Activated naive CD4-positive, alpha-beta T cell treated with anti-CD3 and anti-CD28 coated beads for 36 hours (primary cell): ENCODE measurements around the gene CA7. TPM values are rescaled to one million over a fixed set of nuclear protein-coding genes. Genes with fewer than 3 reads are reported as not detected.
A peak's percentile ranks its signal among the peaks of the same experiment; 100 is the strongest.

Experiments
- CTCF ChIA-PET: fragments of 350-600 bp; sonication (Branson Sonifier 250); formaldehyde crosslinking; loops from one replicate; lab custom pipeline; 2021; ENCODE audit warnings: antibody characterized with exemption; lab: Charles Lee
- DNase-seq: peaks from one replicate; pipeline ENCODE4 v3.0.0-alpha.2; 2020
- H3K27ac Mint-ChIP-seq: one replicate; pipeline ENCODE4 v1.8.0; 2021; ENCODE audit warnings: mild to moderate bottlenecking, mixed read lengths
- H3K27me3 Mint-ChIP-seq: one replicate; pipeline ENCODE4 v1.8.0; 2021; ENCODE audit warnings: low read depth, mixed read lengths
- H3K36me3 Mint-ChIP-seq: one replicate; pipeline ENCODE4 v1.8.0; 2021; ENCODE audit warnings: low read depth, mixed read lengths
- H3K4me1 Mint-ChIP-seq: one replicate; pipeline ENCODE4 v1.8.0; 2021; ENCODE audit warnings: low read depth, mixed read lengths
- H3K4me3 Mint-ChIP-seq: one replicate; pipeline ENCODE4 v1.8.0; 2021; ENCODE audit warnings: mild to moderate bottlenecking, moderate library complexity, mixed read lengths
- H3K9me3 Mint-ChIP-seq: one replicate; pipeline ENCODE4 v1.8.0; 2021; ENCODE audit warnings: mixed read lengths
- intact Hi-C: fragments of 100-400 bp; cut with micrococcal nuclease; formaldehyde crosslinking; loops from one replicate; pipeline ENCODE4 v1.15.1; 2023
- total RNA-seq, 2 experiments: library from RNA; stranded (reverse); gene quantifications; one replicate each; pipeline ENCODE4 v1.2.3, GENCODE V29; 2021

The CA7 gene
- total RNA-seq, 2 experiments from 2014 or later: not detected

DNA sequence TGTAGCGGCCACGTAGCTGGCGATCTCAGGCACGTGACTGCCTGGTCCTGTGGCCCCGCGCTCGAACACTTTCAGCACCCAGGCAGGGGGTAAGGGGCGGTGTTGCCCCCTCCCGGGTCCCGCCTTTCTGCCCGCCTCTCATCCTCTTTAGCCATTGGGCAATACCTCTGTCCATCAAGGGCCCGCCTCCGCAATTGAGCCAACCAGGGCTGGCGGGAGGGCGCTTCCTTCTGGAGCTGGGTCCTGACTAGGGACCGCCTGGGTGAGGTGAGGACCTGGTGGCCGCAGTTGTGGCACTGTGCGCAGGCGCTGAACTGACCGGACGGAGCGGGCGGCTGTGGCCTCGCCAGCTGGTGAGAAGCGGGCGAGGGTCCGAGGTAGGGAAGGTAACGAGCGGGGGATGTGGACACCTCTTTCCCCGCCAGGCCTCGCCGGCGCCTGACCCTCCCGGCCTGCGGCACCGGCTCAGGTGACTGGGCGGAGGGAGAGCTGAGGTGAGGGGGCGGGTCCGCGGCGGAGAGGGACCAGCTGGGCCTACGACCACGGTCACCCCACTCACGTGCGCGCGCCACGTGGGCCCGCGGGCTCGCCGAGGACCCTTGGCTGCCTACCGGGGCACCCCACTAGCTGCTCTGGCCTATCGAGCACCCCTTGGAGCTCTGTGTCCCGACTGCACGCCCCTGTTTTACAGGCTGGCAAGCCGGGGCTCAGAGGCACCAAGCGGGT lies 36.2 kb downstream of the CA7 start, which contains the start of gene PDP2:
Gene PDP2, plus strand, starts transcription at position 228 of the 726 bp plus-strand sequence. CDS start 3,770 bp downstream, outside the sequence.
- peaks cover 2% of the 10 kb centered on the region for H3K9me3 Mint-ChIP-seq
- H3K4me3 Mint-ChIP-seq: peak within 1 kb of the TSS; percentile 97
- DNase-seq: peak; percentile 96
- H3K4me1 Mint-ChIP-seq: peaks cover 51% of the 10 kb centered on the region
- H3K36me3 Mint-ChIP-seq: peaks cover 12% of the 10 kb centered on the region
- peak within 1 kb of the TSS; percentile 87 for H3K27ac Mint-ChIP-seq
- CTCF ChIA-PET: interaction anchor here (0.9 to 3.8 kb wide), 11 partner anchors 9 to 129 kb away, joined by 3 to 32 read pairs (median 4); partner anchors contain the start of genes DYNC1LI2 and NAE1
- no peaks in the 10 kb centered on the region for H3K27me3 Mint-ChIP-seq
- intact Hi-C loops: no loop called here

DNA sequence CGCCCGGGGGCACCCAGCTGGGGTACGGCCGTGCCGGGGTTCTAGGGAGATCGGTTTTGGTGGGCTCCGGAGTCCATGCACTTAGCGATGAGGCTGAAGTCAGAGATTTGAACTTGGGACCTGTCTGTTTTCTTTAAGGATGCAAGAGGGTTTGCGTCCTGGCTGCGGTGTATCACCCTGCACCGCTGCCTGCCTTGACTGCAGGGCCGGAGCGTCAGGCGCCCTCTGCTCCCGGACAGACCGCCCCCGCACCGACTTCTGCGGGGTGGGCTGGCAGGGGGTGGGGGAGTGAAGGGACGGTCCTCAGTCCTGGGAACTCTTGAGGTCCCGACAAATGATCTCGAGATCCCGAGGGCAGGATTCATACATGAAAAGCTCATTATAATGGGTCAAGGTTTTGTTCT lies 36.8 kb downstream of the CA7 start:
- peak; percentile 29 for DNase-seq
- H3K27ac Mint-ChIP-seq: no peak overlapping the region
- CTCF ChIA-PET: interaction anchor here (0.9 to 3.8 kb wide), 13 partner anchors 10 to 155 kb away, joined by 3 to 32 read pairs (median 4); partner anchors contain the start of genes DYNC1LI2, NAE1 and RRAD
- no peaks in the 10 kb centered on the region for H3K27me3 Mint-ChIP-seq
- peaks cover 2% of the 10 kb centered on the region for H3K9me3 Mint-ChIP-seq
- intact Hi-C loops: no loop called here
- H3K4me3 Mint-ChIP-seq: peak overlapping the region; percentile 97
- peaks cover 50% of the 10 kb centered on the region for H3K4me1 Mint-ChIP-seq
- H3K36me3 Mint-ChIP-seq: peaks cover 18% of the 10 kb centered on the region

DNA sequence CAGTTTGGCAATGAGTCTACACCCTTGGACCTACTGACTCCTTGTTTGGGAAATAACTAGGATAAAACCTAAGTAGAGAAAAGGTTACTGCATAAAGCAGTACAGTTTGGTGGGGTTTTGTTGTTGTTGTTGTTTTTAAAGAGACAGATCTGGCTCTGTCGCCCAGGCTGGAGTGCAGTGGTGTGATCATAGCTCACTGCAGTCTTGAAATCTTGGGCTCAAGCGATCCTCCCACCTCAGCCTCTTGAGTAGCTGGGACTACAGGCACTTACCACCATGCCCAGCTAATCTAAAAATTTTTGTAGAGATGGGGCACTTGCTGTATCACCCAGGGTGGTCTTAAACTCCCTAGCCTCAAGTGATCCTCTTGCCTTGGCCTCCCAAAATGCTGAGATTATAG lies 37.3 kb downstream of the CA7 start:
- CTCF ChIA-PET: interaction anchor here (0.8 to 3.8 kb wide), 10 partner anchors 11 to 155 kb away, joined by 3 to 32 read pairs (median 6); partner anchors contain the start of genes DYNC1LI2, NAE1 and RRAD
- H3K4me3 Mint-ChIP-seq: peak overlapping the region; percentile 97
- intact Hi-C loops: no loop called here

DNA sequence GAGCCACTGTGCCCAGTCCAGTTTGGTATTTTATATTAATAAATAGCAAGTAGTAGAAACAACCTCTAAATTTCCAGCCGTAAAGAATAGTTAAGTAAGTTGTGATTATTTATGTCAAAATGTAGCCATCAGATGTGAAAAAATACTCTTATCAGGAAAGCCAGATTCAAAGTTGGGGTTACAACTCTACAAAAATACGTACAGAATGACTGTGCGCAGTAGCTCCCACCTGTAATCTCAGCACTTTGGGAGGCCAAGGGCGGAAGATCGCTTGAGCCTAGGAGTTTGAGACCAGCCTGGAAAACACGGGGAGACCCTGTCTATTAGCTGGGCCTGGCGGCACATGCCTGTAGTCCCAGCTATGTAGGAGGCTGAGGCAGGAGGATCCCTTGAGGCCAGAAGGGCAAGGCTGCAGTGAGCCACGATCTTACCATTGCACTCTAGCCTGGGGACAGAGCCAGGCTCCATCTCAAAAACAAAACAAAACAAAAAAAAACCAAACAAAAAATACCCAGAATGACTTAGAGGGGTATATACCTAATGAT lies 37.8 kb downstream of the CA7 start:
- Mint-ChIP-seq H3K27me3 (no peaks in the 10 kb centered on the region), H3K9me3 (no peaks in the 10 kb centered on the region), H3K4me3 (peak overlapping the region; percentile 59), H3K36me3 (peaks cover 25% of the 10 kb centered on the region), H3K4me1 (peaks cover 49% of the 10 kb centered on the region), H3K27ac (no peak overlapping the region)
- no peak for DNase-seq
- intact Hi-C loops: no loop called here
- CTCF ChIA-PET: interaction anchor here (0.5 to 3.8 kb wide), 12 partner anchors 11 to 484 kb away, joined by 3 to 32 read pairs (median 4); partner anchors contain the start of genes DYNC1LI2, NAE1 and RRAD

More for the DNA sequence above, 37.3 kb downstream of the CA7 start:
- Mint-ChIP-seq H3K4me1 (peaks cover 49% of the 10 kb centered on the region), H3K27me3 (no peaks in the 10 kb centered on the region), H3K9me3 (peaks cover 1% of the 10 kb centered on the region), H3K36me3 (peaks cover 21% of the 10 kb centered on the region), H3K27ac (no peak overlapping the region)
- DNase-seq: no peak

DNA sequence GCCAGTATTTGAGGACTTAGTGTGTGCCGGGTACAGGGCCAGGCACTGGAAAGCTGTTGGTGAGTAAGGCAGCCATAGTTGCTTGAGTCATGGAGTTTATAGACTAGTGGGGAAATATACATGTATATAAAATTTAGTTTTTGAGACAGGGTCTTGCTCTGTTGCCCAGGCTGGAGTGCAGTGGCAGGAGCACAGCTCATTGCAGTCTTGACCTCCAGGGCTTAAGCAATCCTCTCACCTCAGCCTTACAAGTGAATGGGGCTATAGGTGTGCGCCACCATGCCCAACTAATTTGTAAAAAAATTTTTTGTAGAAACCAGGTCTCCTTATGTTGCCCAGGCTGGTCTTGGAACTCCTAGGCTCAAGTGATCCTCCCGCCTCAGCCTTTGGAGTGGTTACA lies 38.5 kb downstream of the CA7 start:
- no peaks in the 10 kb centered on the region for H3K9me3 Mint-ChIP-seq
- H3K36me3 Mint-ChIP-seq: peaks cover 28% of the 10 kb centered on the region
- intact Hi-C loops: no loop called here
- no peak overlapping the region for H3K27ac Mint-ChIP-seq
- no peaks in the 10 kb centered on the region for H3K27me3 Mint-ChIP-seq
- H3K4me1 Mint-ChIP-seq: peaks cover 50% of the 10 kb centered on the region
- H3K4me3 Mint-ChIP-seq: no peak overlapping the region
- CTCF ChIA-PET: interaction anchor here (0.5 to 3.8 kb wide), 6 partner anchors 10 to 484 kb away, joined by 3 to 32 read pairs (median 4); partner anchors contain the start of gene NAE1
- no peak for DNase-seq

DNA sequence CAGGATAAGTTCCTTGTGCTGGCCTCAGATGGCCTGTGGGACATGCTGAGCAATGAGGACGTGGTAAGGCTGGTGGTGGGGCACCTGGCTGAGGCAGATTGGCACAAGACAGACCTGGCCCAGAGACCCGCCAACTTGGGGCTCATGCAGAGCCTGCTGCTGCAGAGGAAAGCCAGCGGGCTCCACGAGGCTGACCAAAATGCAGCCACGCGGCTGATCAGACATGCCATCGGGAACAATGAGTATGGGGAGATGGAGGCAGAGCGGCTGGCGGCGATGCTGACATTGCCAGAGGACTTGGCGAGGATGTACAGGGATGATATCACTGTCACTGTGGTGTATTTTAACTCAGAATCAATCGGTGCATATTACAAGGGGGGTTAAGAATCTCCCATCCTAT lies 41.3 kb downstream of the CA7 start:
- Mint-ChIP-seq H3K36me3 (peaks cover 30% of the 10 kb centered on the region), H3K4me3 (no peak overlapping the region), H3K4me1 (peaks cover 38% of the 10 kb centered on the region), H3K9me3 (no peaks in the 10 kb centered on the region), H3K27me3 (no peaks in the 10 kb centered on the region), H3K27ac (no peak overlapping the region)
- DNase-seq: no peak
- intact Hi-C loops: no loop called here
- CTCF ChIA-PET: interaction anchor here (0.7 to 1.1 kb wide), 3 partner anchors 11 to 239 kb away, joined by 3 to 5 read pairs (median 3); partner anchors contain the start of gene NAE1

DNA sequence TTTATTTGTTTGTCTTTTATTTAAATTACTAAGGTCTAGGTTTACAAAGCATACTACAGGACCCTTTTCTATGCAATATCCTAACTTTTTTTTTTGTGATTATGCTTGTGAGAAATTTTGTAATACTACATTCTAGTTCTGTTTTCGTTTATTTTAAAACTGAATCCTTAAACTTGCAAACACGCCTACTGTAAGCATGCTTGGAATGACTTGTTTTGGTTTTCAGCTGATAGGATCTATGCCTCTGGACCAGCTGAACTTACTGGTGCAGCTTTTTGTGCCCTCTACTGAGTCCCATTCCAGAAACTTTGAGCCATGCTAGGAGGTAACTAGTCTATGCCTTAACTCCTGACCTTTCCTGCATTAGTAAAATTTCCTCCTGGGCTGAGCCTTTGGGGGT lies 42.1 kb downstream of the CA7 start:
- peaks cover 30% of the 10 kb centered on the region for H3K36me3 Mint-ChIP-seq
- intact Hi-C loops: no loop called here
- H3K4me1 Mint-ChIP-seq: peaks cover 38% of the 10 kb centered on the region
- H3K27ac Mint-ChIP-seq: no peak overlapping the region
- no peak for DNase-seq
- no peaks in the 10 kb centered on the region for H3K9me3 Mint-ChIP-seq
- CTCF ChIA-PET: interaction anchor here (0.7 to 0.9 kb wide), 3 partner anchors 10 to 238 kb away, joined by 3 to 5 read pairs (median 3); no protein-coding TSS in a partner anchor
- no peaks in the 10 kb centered on the region for H3K27me3 Mint-ChIP-seq
- H3K4me3 Mint-ChIP-seq: no peak overlapping the region

DNA sequence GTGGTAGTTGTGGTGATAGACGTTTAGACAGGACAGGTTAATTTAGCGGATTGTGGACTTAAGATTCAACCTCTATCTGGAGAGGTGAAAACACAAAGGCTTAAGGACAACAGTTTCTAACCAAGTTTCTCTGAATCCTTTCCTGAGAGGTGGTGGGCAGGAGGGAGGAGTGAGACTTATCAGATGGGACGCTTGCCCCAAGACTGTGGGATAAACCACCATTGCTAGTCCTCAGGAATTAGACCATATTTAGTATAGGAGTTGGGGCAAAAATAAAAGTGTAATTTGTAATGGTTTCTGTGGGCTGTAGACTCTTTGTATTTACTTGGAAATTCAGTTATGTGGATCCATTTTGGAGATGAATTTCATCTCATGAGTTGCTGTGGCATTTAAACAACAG lies 42.7 kb downstream of the CA7 start:
- CTCF ChIA-PET: interaction anchor here (0.9 kb wide), 1 partner anchor 30 kb away, joined by 3 read pairs; no protein-coding TSS in a partner anchor
- H3K4me3 Mint-ChIP-seq: no peak overlapping the region
- peaks cover 30% of the 10 kb centered on the region for H3K36me3 Mint-ChIP-seq
- no peak for DNase-seq
- no peak overlapping the region for H3K27ac Mint-ChIP-seq
- H3K9me3 Mint-ChIP-seq: no peaks in the 10 kb centered on the region
- intact Hi-C loops: no loop called here
- no peaks in the 10 kb centered on the region for H3K27me3 Mint-ChIP-seq
- H3K4me1 Mint-ChIP-seq: peaks cover 33% of the 10 kb centered on the region

DNA sequence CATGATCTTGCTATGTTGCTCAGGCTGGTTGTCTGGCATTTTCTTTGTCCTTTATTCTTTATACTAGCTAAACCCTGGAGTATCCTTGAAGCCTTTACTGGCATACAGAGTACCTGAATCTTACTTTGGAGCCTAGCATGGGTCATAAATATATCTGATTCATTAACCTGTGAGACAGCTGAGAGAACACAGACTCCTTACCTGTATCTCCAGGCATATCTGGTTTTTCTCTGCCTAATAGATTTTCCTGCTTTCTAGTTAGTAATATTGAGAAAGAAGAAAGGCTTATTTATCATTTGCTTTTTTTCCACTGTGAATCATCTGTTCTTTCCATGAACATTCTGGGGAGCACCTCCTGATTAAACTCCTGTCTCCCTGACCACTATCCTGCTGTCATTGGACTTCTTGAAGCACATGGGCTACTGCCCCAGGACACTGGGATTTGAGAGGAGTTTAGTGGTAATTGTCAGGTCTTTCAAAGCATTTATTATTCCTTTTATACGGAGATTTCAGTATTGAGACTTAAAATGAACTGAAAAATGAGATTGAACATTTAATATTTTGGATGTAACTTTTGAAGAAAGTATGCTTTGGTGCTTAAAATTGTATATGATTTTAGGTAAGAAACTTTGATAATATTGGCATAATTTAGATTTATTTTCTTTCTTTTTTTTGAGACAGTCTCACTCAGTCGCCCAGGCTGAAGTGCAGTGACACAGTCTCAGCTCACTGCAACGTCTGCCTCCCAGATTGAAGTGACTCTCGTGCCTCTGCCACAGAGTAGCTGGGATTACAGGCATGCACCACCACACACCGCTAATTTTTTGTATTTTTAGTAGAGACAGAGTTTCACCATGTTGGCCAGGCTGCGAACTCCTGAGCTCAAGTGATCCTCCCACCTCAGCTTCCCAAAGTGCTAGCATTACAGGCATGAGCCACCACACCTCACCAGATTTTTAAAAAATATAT lies 44.7 kb downstream of the CA7 start:
- Mint-ChIP-seq H3K27me3 (no peaks in the 10 kb centered on the region), H3K9me3 (no peaks in the 10 kb centered on the region), H3K36me3 (peaks cover 30% of the 10 kb centered on the region), H3K4me3 (no peak overlapping the region), H3K27ac (peak overlapping the region; percentile 46), H3K4me1 (peaks cover 34% of the 10 kb centered on the region)
- CTCF ChIA-PET: interaction anchor here (1.1 to 2.2 kb wide), 3 partner anchors 21 to 238 kb away, joined by 3 to 5 read pairs (median 3); no protein-coding TSS in a partner anchor
- DNase-seq: no peak
- intact Hi-C loops: no loop called here

DNA sequence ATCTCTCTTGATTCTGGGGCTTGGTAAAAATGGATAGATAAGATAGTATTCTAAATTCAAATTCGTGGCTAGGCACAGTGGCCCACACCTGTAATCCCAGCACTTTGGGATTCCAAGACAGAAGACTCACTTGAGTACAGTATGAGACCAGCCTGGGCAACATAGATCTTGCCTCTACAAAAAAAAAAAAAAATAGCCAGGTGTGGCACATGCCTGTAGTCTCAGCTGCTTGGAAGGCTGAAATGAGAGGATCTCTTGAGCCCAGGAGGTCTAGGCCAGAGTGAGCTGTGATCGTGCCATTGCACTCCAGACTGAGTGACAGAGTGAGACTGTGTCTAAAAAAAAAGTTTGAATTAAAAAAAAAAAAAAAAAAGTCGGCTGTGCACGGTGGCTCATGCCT lies 45.4 kb downstream of the CA7 start:
- intact Hi-C loops: no loop called here
- Mint-ChIP-seq H3K36me3 (peaks cover 26% of the 10 kb centered on the region), H3K4me1 (peaks cover 32% of the 10 kb centered on the region)

DNA sequence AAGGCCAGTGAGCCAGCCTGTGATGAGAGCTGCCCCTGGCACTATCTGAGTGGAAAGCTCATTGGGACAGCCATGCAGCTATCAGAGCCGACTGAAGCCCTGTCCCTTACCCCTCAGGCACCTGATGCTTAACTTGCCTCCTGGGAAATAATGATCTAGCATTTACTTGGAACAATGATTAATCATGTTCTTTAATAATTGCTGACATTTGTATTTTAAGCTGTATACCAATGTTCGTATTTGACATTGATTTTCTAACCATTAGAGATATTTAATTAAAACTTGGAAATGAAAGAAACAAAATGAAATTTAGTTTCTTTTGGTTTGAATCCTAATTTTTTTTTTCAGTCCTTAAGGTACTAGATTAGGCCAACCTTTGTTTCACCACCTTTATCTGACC lies 46.6 kb downstream of the CA7 start:
- CTCF ChIA-PET: interaction anchor here (1.4 to 6.9 kb wide), 5 partner anchors 18 to 60 kb away, joined by 3 to 44 read pairs (median 5); partner anchors contain the start of gene NAE1
- Mint-ChIP-seq H3K4me1 (peaks cover 27% of the 10 kb centered on the region), H3K36me3 (peaks cover 20% of the 10 kb centered on the region), H3K27ac (no peak overlapping the region), H3K27me3 (no peaks in the 10 kb centered on the region), H3K4me3 (no peak overlapping the region), H3K9me3 (no peaks in the 10 kb centered on the region)
- no peak for DNase-seq
- intact Hi-C loops: no loop called here

More for the DNA sequence above, 45.4 kb downstream of the CA7 start:
- no peak overlapping the region for H3K27ac Mint-ChIP-seq
- H3K27me3 Mint-ChIP-seq: no peaks in the 10 kb centered on the region
- DNase-seq: no peak
- no peaks in the 10 kb centered on the region for H3K9me3 Mint-ChIP-seq
- no peak overlapping the region for H3K4me3 Mint-ChIP-seq
- CTCF ChIA-PET: interaction anchor here (0.7 to 2.2 kb wide), 3 partner anchors 10 to 39 kb away, joined by 3 to 5 read pairs (median 3); partner anchors contain the start of gene PDP2
